H1 (cell line): Measurements from ENCODE around the gene SLC8B1. TPM values are rescaled to one million over a fixed set of nuclear protein-coding genes. Genes with fewer than 3 reads are reported as not detected.

ENCODE experiments used
- MAFK ChIP-seq: IDR thresholded peaks from 2 replicates; pipeline ENCODE4 v1.6.1; 2012; ENCODE audit warnings: low read depth, mild to moderate bottlenecking, improper control_type of control experiment, low read length
- polyA plus RNA-seq, 7 experiments: library from polyadenylated mRNA; depleted of rRNA in 3 of 7; stranded (reverse) in 5 of 7; unstranded in 2 of 7; fragments of >200 nt in 5 of 7; fragments of 200-250 nt in 2 of 7; gene quantifications; 1 replicate in 5 of 7; 2 replicates in 1 of 7; 4 replicates in 1 of 7; pipeline versions ENCODE4 v1.2.1 to v1.2.3, GENCODE V29; 2011 to 2013; ENCODE audit warnings: missing spikeins in 2 of 7, mixed read lengths in 2 of 7
- total RNA-seq: library from RNA; stranded (reverse); fragmentation: NEBNext Ultra II Directional; extraction: Animal tissue kit (Norgen Biotek cat#: 25700); gene quantifications from 2 replicates; pipeline ENCODE4 v1.2.1, GENCODE V29; 2021

The SLC8B1 gene
- total and polyA plus RNA-seq, 2 of the 8 experiments (the other 6 are each of a cell fraction or from before 2014, with no cell fraction given) = 11.2 to 19.1 TPM

GRCh38 chr12:113271466-113271852, 63.5 kb downstream of the SLC8B1 start (continued):
- TF ChIP-seq MAFK = no peak
